HG03432 (cell line): ENCODE measurements around the gene GRM7.
"Not testable (repeated sequence)": the region's sequence is repeated elsewhere in the genome, so short reads cannot be mapped to it uniquely, and the experiment has no call there.

Source experiments
- ATAC-seq: cut with Tn5 transposase; IDR thresholded peaks from one replicate; pipeline ENCODE4 v1.9.1; 2021; ENCODE audit warnings: mild to moderate bottlenecking, moderate library complexity; ENCODE audit not compliant: unreplicated experiment

GRM7 gene

GRCh38 chr3:6860954-6861624 lies at the start of gene GRM7:
Gene GRM7 (plus strand): TSS chr3:6861115.
- ATAC-seq, result no peak

DNA sequence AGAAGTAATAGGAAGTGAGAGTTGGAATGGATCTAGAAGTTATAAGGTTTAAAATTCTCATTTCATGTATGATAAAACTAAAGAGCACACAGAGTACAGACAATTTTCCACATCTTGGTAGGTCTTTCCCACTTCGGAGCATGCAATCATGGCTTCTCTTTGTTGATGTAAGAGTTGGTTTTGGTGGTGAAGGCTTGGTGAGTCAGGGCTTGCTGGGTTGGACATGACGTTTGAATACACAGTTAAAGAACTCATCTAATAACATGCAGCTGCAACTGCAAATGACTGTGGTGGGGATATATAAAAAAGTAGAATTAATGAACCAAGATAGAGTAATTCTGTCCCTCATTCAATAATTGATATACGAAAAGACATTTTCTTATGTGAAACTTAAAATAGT lies 39.5 kb upstream of the GRM7 start:
- ATAC-seq, result no peak

GRCh38 chr3:6825524-6825923 lies 35.4 kb upstream of the GRM7 start:
- no peak for ATAC-seq

DNA sequence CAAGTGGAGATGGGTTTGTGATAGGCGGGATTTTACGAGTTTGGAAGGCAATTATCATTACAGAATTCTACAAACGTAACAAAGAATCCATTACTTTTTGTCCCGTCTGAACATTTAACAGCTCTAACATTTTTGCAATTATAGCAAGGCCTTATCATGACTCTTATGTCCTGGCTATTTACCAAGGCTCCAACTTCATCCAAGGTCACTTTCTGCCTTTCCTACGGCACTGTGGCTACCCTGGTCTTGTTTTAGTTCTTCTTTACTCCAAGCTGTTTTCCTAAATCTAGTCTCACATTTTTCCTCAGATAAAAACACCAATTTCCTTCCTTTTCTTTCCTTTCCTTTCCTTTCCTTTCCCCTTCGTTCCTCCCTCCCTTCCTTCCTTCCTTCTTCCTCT lies 33.5 kb upstream of the GRM7 start:
- no peak for ATAC-seq

DNA sequence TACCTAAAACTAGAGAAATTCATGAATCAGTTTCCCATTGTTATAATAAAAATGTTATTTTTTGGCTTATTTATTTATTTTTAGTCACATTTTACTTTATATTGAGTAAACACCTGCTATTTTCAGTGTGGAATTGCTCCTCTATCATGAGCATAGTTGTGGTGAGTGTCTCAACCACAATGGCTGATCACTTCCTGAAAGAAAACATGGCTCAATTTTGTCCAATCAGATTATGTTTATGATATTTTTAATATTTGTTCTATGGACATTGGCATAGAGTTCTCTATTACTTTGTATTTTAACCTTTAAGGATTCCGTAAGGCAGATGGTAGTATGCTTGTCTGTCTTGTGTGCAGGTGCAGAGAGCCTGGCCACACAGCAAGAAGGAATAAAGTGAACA lies 16.2 kb upstream of the GRM7 start:
- no peak for ATAC-seq

DNA sequence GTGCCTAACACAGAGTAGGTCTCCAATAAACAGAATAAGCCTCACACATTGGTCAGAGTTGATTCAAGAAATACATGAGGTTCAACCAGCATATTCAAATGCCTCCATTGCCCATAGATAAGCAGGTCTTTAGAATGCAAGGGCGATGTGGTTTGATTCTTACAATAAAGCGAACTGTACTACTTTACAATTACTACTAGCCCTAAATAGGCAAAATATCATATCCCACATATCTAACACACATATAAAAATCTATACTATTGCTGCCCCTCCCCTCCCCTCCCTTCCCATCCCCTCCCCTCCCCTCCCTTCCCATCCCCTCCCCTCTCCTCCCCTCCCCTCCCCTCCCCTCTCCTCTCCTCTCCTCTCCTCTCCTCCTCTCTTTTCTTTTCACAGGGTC lies 6.7 kb upstream of the GRM7 start:
- ATAC-seq, result no peak

DNA sequence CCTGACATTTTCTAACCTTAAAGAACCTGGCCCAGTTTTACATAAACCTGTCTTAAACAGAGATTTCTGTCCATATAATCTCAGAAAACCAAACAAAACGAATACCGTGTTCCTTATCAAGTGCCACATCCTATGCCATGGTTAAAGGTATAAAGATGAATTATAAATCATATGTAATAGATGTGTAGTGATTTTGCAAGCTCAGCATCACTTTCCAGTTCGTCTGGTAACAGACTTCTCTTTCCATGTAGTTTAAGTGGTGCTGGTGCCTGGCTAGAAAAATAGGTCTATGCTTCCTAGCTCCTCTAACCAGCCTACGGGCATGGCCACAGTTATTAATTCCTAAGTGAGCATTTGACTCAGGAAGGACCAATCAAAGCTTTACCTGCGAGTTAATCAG lies 3.4 kb upstream of the GRM7 start:
- ATAC-seq, result no peak

DNA sequence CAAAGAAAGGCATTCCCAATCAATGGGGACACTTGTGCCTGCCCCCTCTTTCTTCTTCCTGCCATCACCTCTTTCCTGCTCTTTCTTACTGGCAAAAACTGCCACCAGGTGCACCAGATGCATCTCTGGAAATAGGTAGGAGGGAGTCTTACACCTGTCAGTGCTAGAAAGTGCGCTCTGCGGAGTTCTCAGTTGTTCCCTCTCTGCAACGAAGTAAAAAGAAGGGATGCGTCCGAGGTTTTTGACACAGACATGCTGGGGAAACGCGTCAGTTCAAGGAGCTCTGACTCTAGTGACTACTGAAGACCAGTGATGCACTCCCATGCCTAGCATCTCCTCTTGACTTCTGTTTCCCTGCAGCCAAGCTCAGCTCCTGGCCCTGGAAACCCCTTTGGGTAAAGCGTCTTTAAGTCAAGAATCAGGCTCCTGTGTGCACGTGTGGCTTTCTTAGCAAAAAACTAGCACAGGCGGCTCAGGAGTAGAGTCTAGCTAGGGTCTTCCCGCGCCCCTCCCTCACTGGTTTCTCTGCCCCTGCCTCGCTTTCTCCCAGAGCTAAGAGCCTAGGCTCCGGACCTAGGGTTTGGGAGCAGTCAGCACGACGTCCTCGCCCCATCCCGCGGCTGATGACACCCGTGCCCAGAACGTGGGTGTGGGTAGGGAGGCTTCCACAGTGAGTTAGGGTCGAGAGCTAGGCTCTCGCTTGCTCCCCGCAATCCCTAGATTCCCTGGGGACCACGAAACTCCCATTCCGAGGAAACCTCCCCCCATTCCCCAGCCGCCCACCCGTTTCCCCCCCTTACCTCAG lies 564 bp upstream of the GRM7 start:
- no peak for ATAC-seq

DNA sequence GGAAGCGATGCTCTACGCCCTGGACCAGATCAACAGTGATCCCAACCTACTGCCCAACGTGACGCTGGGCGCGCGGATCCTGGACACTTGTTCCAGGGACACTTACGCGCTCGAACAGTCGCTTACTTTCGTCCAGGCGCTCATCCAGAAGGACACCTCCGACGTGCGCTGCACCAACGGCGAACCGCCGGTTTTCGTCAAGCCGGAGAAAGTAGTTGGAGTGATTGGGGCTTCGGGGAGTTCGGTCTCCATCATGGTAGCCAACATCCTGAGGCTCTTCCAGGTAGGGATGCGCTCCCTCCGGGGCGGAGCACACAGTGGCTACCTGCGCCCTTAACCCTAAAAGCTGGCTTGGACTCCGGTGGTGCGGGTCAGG lies 698 bp downstream of the GRM7 start:
- no peak for ATAC-seq

- ATAC-seq, result no peak
These were observed 1.3 kb downstream of the GRM7 start for GRCh38 chr3:6862041-6862879.

DNA sequence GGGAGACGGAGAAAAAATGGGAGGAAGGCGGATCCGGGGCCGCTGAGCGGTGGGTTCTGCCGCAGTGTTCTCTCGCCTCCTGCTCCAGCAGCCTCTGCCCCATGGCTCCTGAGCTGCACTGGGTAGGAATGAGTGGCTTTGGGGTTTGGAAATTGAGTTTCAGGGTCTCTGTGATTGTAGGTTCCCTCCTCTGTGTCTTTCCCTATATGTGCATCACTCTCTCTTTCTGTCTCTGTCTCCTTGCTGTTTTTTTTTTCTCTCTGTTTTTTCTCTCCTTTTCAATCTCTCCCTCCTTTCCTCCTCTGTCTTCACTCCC lies 1.9 kb downstream of the GRM7 start:
- no peak for ATAC-seq

DNA sequence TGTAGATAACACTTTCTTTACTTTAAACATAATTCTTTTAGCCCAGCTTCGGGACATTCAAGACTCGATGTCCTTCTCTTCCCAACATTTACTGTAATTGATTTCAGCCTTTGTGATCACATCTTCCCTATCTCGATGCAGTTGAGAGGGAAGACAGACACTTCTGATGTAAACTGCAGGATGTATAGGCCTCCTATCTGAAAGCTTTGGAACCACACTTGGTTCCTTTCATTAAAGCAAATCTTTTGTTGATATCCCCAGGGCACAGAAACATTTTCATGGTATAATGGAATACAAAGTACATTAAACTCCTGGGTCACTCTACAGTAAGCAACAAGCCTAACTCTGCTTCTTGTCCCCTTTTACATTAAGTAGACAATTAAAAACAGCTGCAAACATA lies 6.4 kb downstream of the GRM7 start:
- no peak for ATAC-seq

DNA sequence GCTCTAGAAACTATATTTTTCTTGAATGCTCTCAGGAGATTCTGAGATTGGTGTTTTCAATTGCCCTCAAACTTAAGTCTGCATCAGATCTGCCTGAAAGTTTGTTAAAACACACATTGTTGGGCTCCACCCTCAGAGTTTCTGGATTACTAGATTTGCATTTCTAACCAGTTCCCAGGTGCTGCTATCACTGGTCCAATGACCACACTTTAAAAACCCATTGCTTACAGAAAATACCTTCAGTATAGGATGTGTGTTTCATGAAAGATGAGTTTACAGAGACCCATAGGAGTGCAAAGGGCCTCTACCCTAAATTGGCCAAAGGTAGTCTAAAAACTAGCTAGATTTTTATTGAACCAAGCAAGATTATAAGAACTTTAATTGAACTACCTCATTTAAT lies 17.8 kb downstream of the GRM7 start:
- no peak for ATAC-seq

GRCh38 chr3:6912240-6912639 lies 51.3 kb downstream of the GRM7 start:
- no peak for ATAC-seq

DNA sequence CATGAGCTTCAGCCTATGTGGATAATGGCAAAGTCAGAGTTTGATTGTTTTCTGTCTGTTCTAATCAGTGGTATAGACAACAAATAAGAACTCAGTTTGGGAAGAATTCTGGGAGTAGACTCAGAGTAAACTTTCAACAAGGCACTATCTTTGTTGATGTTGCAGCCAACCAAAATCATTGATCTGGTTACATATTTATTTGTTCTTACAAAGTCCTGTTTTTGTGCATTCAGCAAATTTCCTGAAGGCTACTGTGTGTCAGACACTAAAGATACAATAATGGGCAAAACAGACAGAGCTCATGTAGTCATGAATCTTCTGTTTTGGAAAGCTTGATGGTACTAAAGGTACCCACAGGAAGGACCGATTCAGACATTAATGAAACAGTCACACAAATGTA lies 55.0 kb downstream of the GRM7 start:
- ATAC-seq, result no peak

GRCh38 chr3:6921066-6921465 lies 60.2 kb downstream of the GRM7 start:
- ATAC-seq, result no peak

DNA sequence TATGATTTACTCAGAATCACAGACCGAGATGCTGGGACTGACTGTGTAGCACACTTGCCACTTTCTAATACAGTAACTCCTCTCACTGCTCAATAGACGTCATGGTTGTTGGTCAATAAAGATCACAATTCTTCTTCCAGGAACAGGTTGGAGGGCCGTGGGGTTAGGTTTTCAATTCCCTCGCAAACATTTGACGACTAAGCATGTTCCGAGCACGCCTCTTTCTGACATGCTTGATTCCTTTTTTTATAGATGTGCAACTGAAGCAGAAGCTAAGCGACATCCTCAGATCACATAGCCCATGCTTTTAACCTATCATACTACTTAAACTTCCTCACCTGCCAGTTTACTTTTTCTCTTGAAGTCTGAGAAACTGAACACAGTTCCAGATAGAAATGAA lies 61.0 kb downstream of the GRM7 start:
- ATAC-seq, result no peak

GRCh38 chr3:6928064-6928463 lies 67.1 kb downstream of the GRM7 start:
- no peak for ATAC-seq

DNA sequence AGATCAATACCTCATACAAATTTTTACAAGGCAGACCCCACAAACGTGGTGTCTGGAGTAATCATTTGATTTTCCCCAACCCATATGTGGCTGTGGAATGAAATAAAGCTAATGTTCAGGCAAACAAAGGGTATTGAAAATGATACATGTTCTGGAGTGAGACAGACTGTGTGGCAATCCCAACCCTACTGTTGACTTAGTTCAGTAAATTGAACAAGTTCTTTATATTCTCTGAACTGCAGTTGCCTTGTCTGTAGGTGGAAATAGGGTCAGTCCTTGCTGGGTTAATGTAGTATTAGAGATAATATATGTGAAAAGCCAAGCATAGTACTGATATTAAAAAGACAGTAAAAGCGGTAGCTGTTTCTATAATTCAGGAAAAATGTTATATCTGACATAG lies 69.0 kb downstream of the GRM7 start:
- ATAC-seq, result no peak

DNA sequence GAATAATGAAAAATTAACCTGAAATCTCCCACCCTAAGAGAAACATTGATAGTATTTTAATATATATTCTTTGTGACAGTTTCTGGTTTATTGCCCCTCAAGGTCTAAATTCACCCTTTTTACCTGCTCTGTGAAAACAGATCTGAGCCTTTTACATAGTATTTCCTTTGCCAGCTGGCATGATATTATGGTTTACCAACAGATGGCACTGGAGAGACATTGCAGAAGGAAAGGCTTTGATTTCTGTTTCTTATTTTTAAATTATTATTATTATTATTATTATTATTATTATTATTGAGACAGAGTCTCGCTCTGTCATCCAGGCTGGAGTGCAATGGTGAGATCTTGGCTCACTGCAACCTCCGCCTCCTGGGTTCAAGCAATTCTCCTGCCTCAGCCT lies 74.5 kb downstream of the GRM7 start:
- ATAC-seq, result not testable (repeated sequence)

DNA sequence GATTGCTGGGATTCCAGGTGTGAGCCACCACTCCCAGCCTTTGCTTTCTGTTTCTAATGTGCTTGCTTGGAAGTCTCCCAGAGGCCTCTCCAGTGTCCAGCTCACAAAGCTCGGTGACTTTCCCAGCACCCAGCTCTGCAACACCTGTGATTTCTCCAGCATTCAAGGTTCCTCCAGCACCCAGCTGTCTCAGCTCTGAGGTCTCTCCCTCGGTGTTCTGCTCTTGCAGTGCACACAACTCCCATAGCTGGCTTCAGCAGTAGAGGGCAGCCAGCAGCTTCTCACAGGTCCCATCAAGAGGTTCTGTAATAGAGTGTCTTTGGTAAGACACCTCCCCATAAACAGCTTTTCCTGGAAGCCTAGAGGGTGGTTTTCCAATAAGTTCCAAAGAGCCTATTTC lies 75.1 kb downstream of the GRM7 start:
- ATAC-seq, result no peak

- no peak for ATAC-seq
These were observed 101.9 kb downstream of the GRM7 start for GRCh38 chr3:6962801-6963200.
